ENCODE results near the gene MYO1H.

The MYO1H gene

DNA sequence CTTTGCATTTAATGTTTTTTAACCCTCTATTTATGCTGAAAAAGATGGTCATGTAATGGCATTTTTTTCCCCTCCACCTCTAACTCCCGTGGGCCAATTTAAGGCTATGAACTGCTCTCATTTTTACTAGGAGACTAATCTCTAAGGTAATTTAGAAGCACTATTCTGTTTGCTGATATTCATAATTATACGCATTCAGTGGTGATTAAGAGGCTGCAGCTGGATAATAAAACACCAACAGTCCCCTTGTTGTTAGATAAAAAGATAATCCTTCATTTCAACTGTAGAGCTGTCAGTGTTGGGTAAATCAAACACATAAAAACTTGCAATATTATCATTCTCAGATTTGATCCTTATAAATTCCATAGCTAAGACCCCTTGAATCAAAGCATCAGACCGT, 8.9 kb downstream of the MYO1H start:
- Histone ChIP-seq H3K18ac (ENCODE audit: low read length) (no peak overlapping the region), H3K4ac (ENCODE audit: low read depth, low read length) (no peak overlapping the region), H2BK15ac (replicated peaks; ENCODE audit: low read depth) (no peak overlapping the region), H4K5ac (ENCODE audit: low read length) (no peak overlapping the region), H3K27ac (ENCODE audit: low read depth, low read length) (no peak overlapping the region), H3K79me1 (ENCODE audit: low read length) (no peaks in the 10 kb centered on the region), H2AK5ac (ENCODE audit: low read length) (no peak overlapping the region), H3K36me3 (ENCODE audit: control insufficient read depth, insufficient read depth, low read length) (no peaks in the 10 kb centered on the region), H3K27me3 (ENCODE audit: insufficient read depth, low read length, poor library complexity) (no peaks in the 10 kb centered on the region), H3K4me1 (ENCODE audit: control insufficient read depth, low read depth, low read length) (no peaks in the 10 kb centered on the region), H4K8ac (ENCODE audit: low read depth, low read length) (no peak overlapping the region), H3K4me3 (ENCODE audit: low read length) (no peak overlapping the region), H3K4me2 (ENCODE audit: low read length) (no peak overlapping the region), H3K79me2 (ENCODE audit: control insufficient read depth, insufficient read depth, low read length) (no peaks in the 10 kb centered on the region), H3K9ac (ENCODE audit: low read length) (no peak overlapping the region), H2BK120ac (ENCODE audit: low read depth, low read length) (no peak overlapping the region), H2BK5ac (ENCODE audit: low read length) (no peak overlapping the region), H3K23ac (ENCODE audit: low read length) (no peak overlapping the region), H3K56ac (ENCODE audit: low read length) (no peak overlapping the region)
- DNase-seq = no peak
- no CpG with 5 or more reads among the region's 3 CpGs for WGBS (ENCODE audit: extremely low coverage, insufficient coverage, low lambda C conversion rate)

GRCh38 chr12:109357032-109357431, 9.3 kb downstream of the MYO1H start:
- H2BK120ac ChIP-seq (ENCODE audit: low read depth, low read length) = no peak overlapping the region
- no peak overlapping the region for H4K8ac ChIP-seq (ENCODE audit: low read depth, low read length)
- no peak overlapping the region for H2BK5ac ChIP-seq (ENCODE audit: low read length)
- no peak overlapping the region for H2BK15ac ChIP-seq (replicated peaks; ENCODE audit: low read depth)
- H3K4ac ChIP-seq (ENCODE audit: low read depth, low read length) = no peak overlapping the region
- no peak overlapping the region for H3K18ac ChIP-seq (ENCODE audit: low read length)
- H3K4me3 ChIP-seq (ENCODE audit: low read length) = no peak overlapping the region
- H4K5ac ChIP-seq (ENCODE audit: low read length) = no peak overlapping the region
- H3K23ac ChIP-seq (ENCODE audit: low read length) = no peak overlapping the region
- H2AK5ac ChIP-seq (ENCODE audit: low read length) = no peak overlapping the region
- no peak overlapping the region for H3K9ac ChIP-seq (ENCODE audit: low read length)
- H3K56ac ChIP-seq (ENCODE audit: low read length) = no peak overlapping the region
- DNase-seq = no peak
- H3K4me2 ChIP-seq (ENCODE audit: low read length) = no peak overlapping the region
- no CpG with 5 or more reads among the region's 2 CpGs for WGBS (ENCODE audit: extremely low coverage, insufficient coverage, low lambda C conversion rate)
- no peaks in the 10 kb centered on the region for H3K36me3 ChIP-seq (ENCODE audit: control insufficient read depth, insufficient read depth, low read length)
- no peaks in the 10 kb centered on the region for H3K79me2 ChIP-seq (ENCODE audit: control insufficient read depth, insufficient read depth, low read length)
- H3K27me3 ChIP-seq (ENCODE audit: insufficient read depth, low read length, poor library complexity) = no peaks in the 10 kb centered on the region
- no peaks in the 10 kb centered on the region for H3K4me1 ChIP-seq (ENCODE audit: control insufficient read depth, low read depth, low read length)
- H3K79me1 ChIP-seq (ENCODE audit: low read length) = no peaks in the 10 kb centered on the region
- no peak overlapping the region for H3K27ac ChIP-seq (ENCODE audit: low read depth, low read length)

- no peak overlapping the region for H3K18ac ChIP-seq (ENCODE audit: low read length)
- H2BK120ac ChIP-seq (ENCODE audit: low read depth, low read length) = no peak overlapping the region
- no peaks in the 10 kb centered on the region for H3K36me3 ChIP-seq (ENCODE audit: control insufficient read depth, insufficient read depth, low read length)
- no peak overlapping the region for H3K9ac ChIP-seq (ENCODE audit: low read length)
- no peaks in the 10 kb centered on the region for H3K79me1 ChIP-seq (ENCODE audit: low read length)
- no peak overlapping the region for H3K23ac ChIP-seq (ENCODE audit: low read length)
- no peak overlapping the region for H3K56ac ChIP-seq (ENCODE audit: low read length)
- H2BK15ac ChIP-seq (replicated peaks; ENCODE audit: low read depth) = no peak overlapping the region
- H2BK5ac ChIP-seq (ENCODE audit: low read length) = no peak overlapping the region
- H3K4ac ChIP-seq (ENCODE audit: low read depth, low read length) = no peak overlapping the region
- no peaks in the 10 kb centered on the region for H3K27me3 ChIP-seq (ENCODE audit: insufficient read depth, low read length, poor library complexity)
- no peak overlapping the region for H3K4me2 ChIP-seq (ENCODE audit: low read length)
- H4K8ac ChIP-seq (ENCODE audit: low read depth, low read length) = no peak overlapping the region
- WGBS (ENCODE audit: extremely low coverage, insufficient coverage, low lambda C conversion rate) = no CpG with 5 or more reads among the region's 10 CpGs
- H2AK5ac ChIP-seq (ENCODE audit: low read length) = no peak overlapping the region
- H3K79me2 ChIP-seq (ENCODE audit: control insufficient read depth, insufficient read depth, low read length) = no peaks in the 10 kb centered on the region
- no peak overlapping the region for H4K5ac ChIP-seq (ENCODE audit: low read length)
- H3K4me3 ChIP-seq (ENCODE audit: low read length) = no peak overlapping the region
- no peak overlapping the region for H3K27ac ChIP-seq (ENCODE audit: low read depth, low read length)
- no peak for DNase-seq
- H3K4me1 ChIP-seq (ENCODE audit: control insufficient read depth, low read depth, low read length) = no peaks in the 10 kb centered on the region
Measured at GRCh38 chr12:109358154-109358869, 10.6 kb downstream of the MYO1H start.

DNA sequence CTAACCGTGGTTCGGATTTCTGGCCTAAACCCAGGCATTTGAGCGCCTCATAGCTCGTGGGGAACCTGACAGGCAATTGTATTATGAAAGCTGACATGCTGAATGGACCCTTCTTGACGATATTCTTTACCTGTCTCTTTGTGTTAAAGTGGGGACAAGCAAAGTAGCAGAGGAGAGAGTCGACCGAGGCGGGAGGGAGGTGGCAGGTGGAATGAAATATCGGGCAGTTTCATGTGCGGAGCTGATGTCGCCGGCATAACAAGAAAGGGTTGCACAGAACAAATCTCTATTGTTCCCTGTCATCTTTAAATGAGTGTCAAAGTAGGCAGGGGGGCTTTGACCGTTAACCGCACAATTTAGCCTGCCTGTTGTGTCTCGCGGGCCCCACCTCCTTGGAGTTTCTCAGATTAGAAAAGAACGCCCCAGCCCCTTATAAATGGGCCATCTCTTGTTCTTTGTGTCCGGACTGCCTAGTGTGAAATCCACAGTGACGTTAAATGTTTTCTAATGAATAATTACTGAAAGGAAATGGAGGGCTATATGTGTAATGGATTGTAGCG, 11.5 kb downstream of the MYO1H start:
- Histone ChIP-seq H4K5ac (ENCODE audit: low read length) (no peak overlapping the region), H3K79me1 (ENCODE audit: low read length) (no peaks in the 10 kb centered on the region), H2BK5ac (ENCODE audit: low read length) (no peak overlapping the region), H2BK15ac (replicated peaks; ENCODE audit: low read depth) (no peak overlapping the region), H3K23ac (ENCODE audit: low read length) (no peak overlapping the region), H3K79me2 (ENCODE audit: control insufficient read depth, insufficient read depth, low read length) (no peaks in the 10 kb centered on the region), H3K4ac (ENCODE audit: low read depth, low read length) (no peak overlapping the region), H4K8ac (ENCODE audit: low read depth, low read length) (no peak overlapping the region), H3K56ac (ENCODE audit: low read length) (no peak overlapping the region), H3K4me2 (ENCODE audit: low read length) (no peak overlapping the region), H3K4me1 (ENCODE audit: control insufficient read depth, low read depth, low read length) (no peaks in the 10 kb centered on the region), H3K18ac (ENCODE audit: low read length) (no peak overlapping the region), H2AK5ac (ENCODE audit: low read length) (no peak overlapping the region), H2BK120ac (ENCODE audit: low read depth, low read length) (no peak overlapping the region), H3K27me3 (ENCODE audit: insufficient read depth, low read length, poor library complexity) (no peaks in the 10 kb centered on the region), H3K4me3 (ENCODE audit: low read length) (no peak overlapping the region), H3K36me3 (ENCODE audit: control insufficient read depth, insufficient read depth, low read length) (no peaks in the 10 kb centered on the region), H3K9ac (ENCODE audit: low read length) (no peak overlapping the region), H3K27ac (ENCODE audit: low read depth, low read length) (no peak overlapping the region)
- WGBS (ENCODE audit: extremely low coverage, insufficient coverage, low lambda C conversion rate) = no CpG with 5 or more reads among the region's 20 CpGs
- no peak for DNase-seq

DNA sequence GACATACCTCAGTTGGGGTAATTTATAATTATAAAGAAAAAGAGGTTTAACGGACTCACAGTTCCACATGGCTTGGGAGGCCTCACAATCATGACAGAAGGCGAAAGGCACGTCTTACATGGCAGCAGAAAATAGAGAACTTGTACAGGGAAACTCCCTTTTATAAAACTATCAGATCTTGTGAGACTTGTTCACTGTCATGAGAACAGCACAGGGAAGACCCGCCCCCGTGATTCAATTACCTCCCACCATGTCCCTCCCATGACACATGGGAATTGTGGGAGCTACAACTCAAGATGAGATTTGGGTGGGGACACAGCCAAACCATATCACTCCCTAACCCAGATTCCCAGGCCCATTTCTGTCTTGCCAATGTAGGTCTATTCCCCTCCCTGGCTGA, 22.1 kb downstream of the MYO1H start:
- H3K79me2 ChIP-seq (ENCODE audit: control insufficient read depth, insufficient read depth, low read length) = no peaks in the 10 kb centered on the region
- H3K4ac ChIP-seq (ENCODE audit: low read depth, low read length) = no peak overlapping the region
- no peak overlapping the region for H2BK5ac ChIP-seq (ENCODE audit: low read length)
- H2BK15ac ChIP-seq (replicated peaks; ENCODE audit: low read depth) = no peak overlapping the region
- H3K27me3 ChIP-seq (ENCODE audit: insufficient read depth, low read length, poor library complexity) = no peaks in the 10 kb centered on the region
- H3K4me2 ChIP-seq (ENCODE audit: low read length) = no peak overlapping the region
- no peaks in the 10 kb centered on the region for H3K4me1 ChIP-seq (ENCODE audit: control insufficient read depth, low read depth, low read length)
- H3K23ac ChIP-seq (ENCODE audit: low read length) = no peak overlapping the region
- no peak overlapping the region for H3K9ac ChIP-seq (ENCODE audit: low read length)
- no peak overlapping the region for H3K56ac ChIP-seq (ENCODE audit: low read length)
- H4K5ac ChIP-seq (ENCODE audit: low read length) = no peak overlapping the region
- no peak for DNase-seq
- H3K18ac ChIP-seq (ENCODE audit: low read length) = no peak overlapping the region
- no peak overlapping the region for H3K4me3 ChIP-seq (ENCODE audit: low read length)
- WGBS (ENCODE audit: extremely low coverage, insufficient coverage, low lambda C conversion rate) = no CpG with 5 or more reads among the region's 5 CpGs
- no peaks in the 10 kb centered on the region for H3K79me1 ChIP-seq (ENCODE audit: low read length)
- H4K8ac ChIP-seq (ENCODE audit: low read depth, low read length) = no peak overlapping the region
- H3K27ac ChIP-seq (ENCODE audit: low read depth, low read length) = no peak overlapping the region
- no peak overlapping the region for H2AK5ac ChIP-seq (ENCODE audit: low read length)
- no peaks in the 10 kb centered on the region for H3K36me3 ChIP-seq (ENCODE audit: control insufficient read depth, insufficient read depth, low read length)
- H2BK120ac ChIP-seq (ENCODE audit: low read depth, low read length) = no peak overlapping the region

Measured in mesendoderm (in vitro differentiated cells).